Skeletal muscle satellite cell (primary cell): ENCODE measurements around the gene POU6F2.

Source experiments
- H3K27me3 ChIP-seq: 2 replicates; pipeline ENCODE4 v1.7.0; 2013; ENCODE audit warnings: low read length; ENCODE audit not compliant: control insufficient read depth, insufficient read depth
- H3K36me3 ChIP-seq: 2 replicates; pipeline ENCODE4 v1.7.0; 2013; ENCODE audit warnings: mild to moderate bottlenecking, control low read depth, low read length; ENCODE audit not compliant: insufficient read depth
- H3K4me1 ChIP-seq: 2 replicates; pipeline ENCODE4 v1.7.0; 2013; ENCODE audit warnings: low read length; ENCODE audit not compliant: control insufficient read depth, insufficient read depth
- H3K4me2 ChIP-seq: 2 replicates; pipeline ENCODE4 v1.7.0; 2013; ENCODE audit warnings: mild to moderate bottlenecking, low read length
- H3K4me3 ChIP-seq: 2 replicates; pipeline ENCODE4 v1.7.0; 2013; ENCODE audit warnings: low read length
- H3K9ac ChIP-seq: 2 replicates; pipeline ENCODE4 v1.7.0; 2013; ENCODE audit warnings: mild to moderate bottlenecking, low read depth, low read length, moderate library complexity
- H3K9me3 ChIP-seq: replicated peaks from 2 replicates; pipeline ENCODE4 v1.7.0; 2013; ENCODE audit warnings: mild to moderate bottlenecking, control low read depth, low read length

Gene POU6F2

DNA sequence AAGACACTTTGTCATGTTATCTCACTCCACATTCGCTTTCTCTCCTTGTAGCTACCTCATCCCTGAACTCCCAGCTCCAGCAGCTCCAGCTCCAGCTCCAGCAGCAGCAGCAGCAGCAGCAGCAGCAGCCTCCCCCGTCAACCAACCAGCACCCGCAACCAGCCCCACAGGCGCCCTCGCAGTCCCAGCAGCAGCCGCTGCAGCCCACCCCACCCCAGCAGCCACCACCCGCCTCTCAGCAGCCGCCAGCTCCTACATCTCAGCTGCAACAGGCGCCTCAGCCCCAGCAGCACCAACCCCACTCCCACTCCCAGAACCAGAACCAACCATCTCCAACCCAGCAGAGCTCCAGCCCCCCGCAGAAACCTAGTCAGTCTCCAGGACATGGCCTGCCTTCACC is 361.9 kb downstream of the POU6F2 start:
- no peaks in the 10 kb centered on the region for H3K4me1 ChIP-seq
- H3K9me3 ChIP-seq: no peaks in the 10 kb centered on the region
- H3K9ac ChIP-seq: no peak overlapping the region
- no peaks in the 10 kb centered on the region for H3K36me3 ChIP-seq
- H3K4me3 ChIP-seq: no peak overlapping the region
- H3K27me3 ChIP-seq: peaks cover 12% of the 10 kb centered on the region
- H3K4me2 ChIP-seq: no peak overlapping the region

DNA sequence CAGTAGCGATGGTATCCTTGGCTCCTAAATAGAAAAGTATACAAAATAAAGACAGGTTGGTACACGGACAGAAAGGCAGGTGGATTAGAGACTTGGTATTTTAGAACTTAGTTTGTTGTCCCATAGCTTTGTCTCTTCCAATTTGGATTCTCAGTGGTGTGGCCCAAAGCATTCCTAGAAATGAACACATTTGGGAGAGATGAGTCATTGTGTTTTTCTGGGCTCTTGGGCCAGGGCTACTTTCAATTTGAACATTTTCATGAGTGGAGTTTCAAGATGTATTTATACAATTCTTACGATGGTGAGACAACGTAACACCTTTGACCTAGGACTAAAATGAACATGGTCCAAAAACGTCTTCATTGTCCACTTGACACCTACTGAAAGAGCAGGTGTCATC is 363.4 kb downstream of the POU6F2 start:
- Histone ChIP-seq H3K36me3 (no peaks in the 10 kb centered on the region), H3K9ac (no peak overlapping the region), H3K9me3 (no peaks in the 10 kb centered on the region), H3K4me3 (no peak overlapping the region), H3K27me3 (peaks cover 5% of the 10 kb centered on the region), H3K4me2 (no peak overlapping the region), H3K4me1 (no peaks in the 10 kb centered on the region)

DNA sequence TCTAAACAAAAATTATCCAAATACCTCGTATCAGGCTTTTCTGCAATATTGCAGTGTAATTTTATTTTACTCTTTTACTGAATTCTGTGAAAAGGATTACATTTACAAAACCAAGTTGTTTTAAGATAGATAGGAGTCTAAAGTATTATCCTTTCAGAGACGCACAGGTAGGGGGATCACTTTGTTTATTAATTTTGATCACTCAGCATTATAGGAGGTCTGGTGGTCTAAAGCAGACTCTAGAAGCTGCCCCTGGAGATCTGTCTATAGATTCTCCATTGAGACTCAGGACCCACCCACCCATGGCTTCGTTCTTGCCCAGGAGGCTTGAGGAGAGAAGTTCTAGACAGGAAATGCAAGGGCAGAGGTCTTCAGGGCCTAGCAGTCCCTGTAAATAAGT is 365.1 kb downstream of the POU6F2 start:
- H3K4me2 ChIP-seq: no peak overlapping the region
- no peaks in the 10 kb centered on the region for H3K9me3 ChIP-seq
- no peaks in the 10 kb centered on the region for H3K36me3 ChIP-seq
- H3K9ac ChIP-seq: no peak overlapping the region
- no peak overlapping the region for H3K4me3 ChIP-seq
- H3K27me3 ChIP-seq: peaks cover 11% of the 10 kb centered on the region
- H3K4me1 ChIP-seq: no peaks in the 10 kb centered on the region

DNA sequence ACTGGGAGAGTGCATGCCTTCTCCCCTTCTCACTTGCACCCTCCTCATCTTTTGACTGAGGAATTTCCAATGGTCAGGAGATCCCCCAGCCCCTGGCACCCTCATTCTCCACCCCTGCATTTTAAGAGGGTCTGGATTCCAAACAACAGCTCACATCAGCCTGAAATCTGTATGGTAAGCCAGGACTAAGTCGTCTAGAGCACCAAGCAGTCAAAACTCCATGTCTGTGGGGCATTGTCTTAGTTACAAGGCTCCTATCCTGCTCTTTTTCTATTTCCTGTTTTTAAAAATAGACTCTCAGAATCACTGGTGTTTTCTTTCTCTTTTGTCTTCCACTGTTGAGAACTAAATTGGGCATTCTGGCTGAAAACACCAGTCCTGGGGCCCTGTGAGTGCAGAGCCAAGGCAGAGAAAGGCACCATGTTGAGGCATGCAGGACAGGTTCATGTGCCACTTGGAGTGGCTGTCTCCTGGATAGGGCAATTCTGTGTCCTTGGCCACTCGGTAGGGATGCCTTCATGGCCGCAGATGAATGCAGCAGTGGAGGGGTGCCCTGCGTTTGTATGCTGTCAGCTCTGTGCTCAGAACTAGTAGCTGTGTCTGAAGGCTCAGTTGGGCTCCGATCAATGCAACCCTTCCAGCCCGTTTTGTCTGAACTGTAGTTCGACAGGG is 371.9 kb downstream of the POU6F2 start:
- no peaks in the 10 kb centered on the region for H3K4me1 ChIP-seq
- H3K27me3 ChIP-seq: peaks cover 6% of the 10 kb centered on the region
- no peaks in the 10 kb centered on the region for H3K36me3 ChIP-seq
- no peak overlapping the region for H3K4me3 ChIP-seq
- H3K9ac ChIP-seq: no peak overlapping the region
- no peak overlapping the region for H3K4me2 ChIP-seq
- H3K9me3 ChIP-seq: no peaks in the 10 kb centered on the region

DNA sequence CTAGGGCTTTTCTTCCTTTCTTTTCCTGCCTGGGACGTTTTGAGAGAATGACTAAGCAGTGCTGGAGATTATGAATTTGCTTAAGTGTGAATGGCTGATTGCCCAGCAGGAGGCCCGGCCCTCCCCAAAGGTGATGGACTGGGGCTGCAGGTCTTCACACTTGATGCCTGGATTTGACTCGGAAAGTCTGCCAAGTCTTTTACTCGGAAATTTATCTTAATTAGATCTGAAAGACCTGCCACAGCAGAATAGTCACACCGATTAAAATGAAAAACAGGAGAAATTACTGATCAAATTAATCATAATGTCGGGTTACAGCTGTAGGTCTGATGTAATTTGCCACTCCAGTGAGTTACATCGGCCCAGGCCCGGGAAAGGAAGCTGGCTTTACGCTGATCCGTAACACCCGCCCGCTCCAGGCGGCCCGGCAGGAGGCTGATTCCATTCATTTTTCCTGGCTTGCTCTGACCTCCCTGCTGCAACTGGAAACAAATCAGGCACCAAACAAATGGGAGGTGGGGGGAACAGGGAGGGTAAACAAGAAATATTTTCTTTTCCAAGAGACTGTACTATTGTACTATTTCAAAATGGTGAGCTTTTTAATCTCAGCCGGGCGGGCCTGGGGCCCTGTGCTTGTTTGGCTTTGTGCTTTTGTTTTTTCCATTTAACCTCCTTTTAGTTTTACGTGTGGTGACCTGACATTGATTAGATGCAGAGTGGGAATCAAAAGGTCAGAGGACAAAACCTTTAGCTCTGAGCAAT is 376.1 kb downstream of the POU6F2 start:
- H3K9ac ChIP-seq: no peak overlapping the region
- H3K4me3 ChIP-seq: no peak overlapping the region
- no peaks in the 10 kb centered on the region for H3K27me3 ChIP-seq
- H3K9me3 ChIP-seq: no peaks in the 10 kb centered on the region
- H3K4me2 ChIP-seq: no peak overlapping the region
- H3K4me1 ChIP-seq: no peaks in the 10 kb centered on the region
- H3K36me3 ChIP-seq: no peaks in the 10 kb centered on the region

DNA sequence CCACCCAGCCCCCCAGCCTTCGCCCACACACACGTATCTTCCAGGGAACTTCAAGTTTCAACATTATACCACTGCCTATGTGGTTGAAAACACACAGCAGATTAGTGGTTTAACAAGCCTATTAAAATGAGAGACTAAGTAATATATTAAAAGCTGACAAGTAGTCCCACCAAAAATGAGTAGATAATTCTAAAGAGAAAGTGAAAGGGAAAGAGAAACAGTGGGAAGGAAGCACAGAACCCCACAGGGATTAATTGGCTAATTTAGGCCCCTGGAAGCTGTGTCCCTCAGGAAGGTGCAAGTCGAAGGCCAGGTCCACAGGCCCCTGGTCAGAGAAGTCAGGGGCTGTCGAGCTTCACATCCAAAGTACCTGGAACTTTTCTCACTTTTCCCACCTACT is 378.0 kb downstream of the POU6F2 start:
- Histone ChIP-seq H3K4me3 (no peak overlapping the region), H3K27me3 (peaks cover 3% of the 10 kb centered on the region), H3K9ac (no peak overlapping the region), H3K4me1 (no peaks in the 10 kb centered on the region), H3K36me3 (no peaks in the 10 kb centered on the region), H3K9me3 (no peaks in the 10 kb centered on the region), H3K4me2 (no peak overlapping the region)

DNA sequence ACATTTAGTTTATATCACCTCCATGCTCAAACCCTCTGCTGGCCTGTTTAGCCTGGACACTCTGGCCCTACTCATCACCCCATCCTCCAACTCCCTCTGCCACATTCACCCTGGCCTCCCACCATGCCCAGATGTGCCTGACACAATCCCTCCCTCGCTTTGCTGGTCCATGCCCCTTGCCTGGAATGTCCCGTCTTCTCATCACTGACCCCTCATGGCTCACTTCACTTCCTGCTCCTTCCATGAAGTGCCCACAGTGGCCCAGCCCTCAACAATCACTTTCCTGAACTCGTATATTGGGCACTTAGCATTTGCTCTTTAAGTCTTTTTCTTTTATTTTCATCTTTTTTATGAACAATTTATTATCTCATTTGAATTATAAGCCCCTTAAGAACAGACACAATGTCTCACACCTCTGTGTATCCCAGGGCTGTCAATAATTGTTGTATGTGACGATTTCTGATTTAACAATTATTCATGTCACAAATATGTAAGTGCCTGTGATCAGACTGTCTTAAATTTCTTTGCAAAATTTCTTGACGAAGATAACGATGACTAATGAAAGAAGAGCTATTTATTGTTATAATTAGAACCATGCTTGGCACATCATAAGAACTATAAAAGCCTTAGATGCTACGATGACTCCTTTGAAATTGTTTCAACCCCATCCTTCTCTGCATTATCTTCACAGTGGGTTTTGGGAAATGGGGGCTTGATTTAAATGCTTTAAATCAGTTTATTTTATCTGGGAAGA is 378.6 kb downstream of the POU6F2 start:
- Histone ChIP-seq H3K4me3 (no peak overlapping the region), H3K9me3 (no peaks in the 10 kb centered on the region), H3K27me3 (peaks cover 9% of the 10 kb centered on the region), H3K36me3 (no peaks in the 10 kb centered on the region), H3K9ac (no peak overlapping the region), H3K4me2 (no peak overlapping the region), H3K4me1 (no peaks in the 10 kb centered on the region)

DNA sequence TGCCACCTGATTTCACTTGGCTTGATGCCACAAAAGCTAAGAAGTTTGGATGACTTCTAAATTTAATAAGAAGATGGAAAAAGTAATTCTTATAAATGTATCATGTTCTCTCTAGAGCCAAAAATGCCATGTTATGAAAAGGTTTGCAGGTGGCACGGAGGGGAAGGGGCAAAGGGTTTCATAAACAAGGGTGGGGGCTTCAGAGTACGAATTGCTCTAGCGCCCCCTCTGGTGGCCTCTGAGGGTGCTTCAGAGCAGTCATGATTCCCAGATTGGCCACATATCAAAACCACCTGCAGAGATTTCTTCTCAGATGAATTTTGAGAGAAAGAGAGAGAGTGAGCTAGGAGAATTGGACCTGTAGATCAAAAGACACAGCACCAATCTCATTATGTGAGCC is 379.9 kb downstream of the POU6F2 start:
- peaks cover 14% of the 10 kb centered on the region for H3K27me3 ChIP-seq
- H3K4me1 ChIP-seq: no peaks in the 10 kb centered on the region
- no peaks in the 10 kb centered on the region for H3K36me3 ChIP-seq
- no peak overlapping the region for H3K4me3 ChIP-seq
- no peak overlapping the region for H3K9ac ChIP-seq
- no peaks in the 10 kb centered on the region for H3K9me3 ChIP-seq
- no peak overlapping the region for H3K4me2 ChIP-seq

DNA sequence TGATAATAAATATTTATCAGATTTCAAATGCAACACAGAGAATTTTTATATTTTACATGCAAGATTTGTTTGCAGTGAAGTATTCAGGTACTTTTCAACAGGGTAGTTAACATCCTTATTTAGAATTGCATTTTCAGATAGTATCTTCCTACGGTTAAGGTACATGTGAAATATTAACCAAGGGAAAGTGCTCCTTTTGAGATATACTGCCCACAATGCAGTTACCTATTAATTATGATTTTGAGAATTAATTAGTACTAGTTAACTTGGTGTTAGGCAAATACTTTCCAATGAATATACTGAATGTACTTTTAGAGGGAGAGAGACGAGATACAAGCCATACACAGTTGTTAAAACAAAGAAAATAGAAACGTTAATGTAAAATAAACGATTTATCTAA is 382.3 kb downstream of the POU6F2 start:
- Histone ChIP-seq H3K36me3 (no peaks in the 10 kb centered on the region), H3K4me2 (no peak overlapping the region), H3K4me1 (no peaks in the 10 kb centered on the region), H3K9ac (no peak overlapping the region), H3K27me3 (peaks cover 14% of the 10 kb centered on the region), H3K4me3 (no peak overlapping the region), H3K9me3 (no peaks in the 10 kb centered on the region)

DNA sequence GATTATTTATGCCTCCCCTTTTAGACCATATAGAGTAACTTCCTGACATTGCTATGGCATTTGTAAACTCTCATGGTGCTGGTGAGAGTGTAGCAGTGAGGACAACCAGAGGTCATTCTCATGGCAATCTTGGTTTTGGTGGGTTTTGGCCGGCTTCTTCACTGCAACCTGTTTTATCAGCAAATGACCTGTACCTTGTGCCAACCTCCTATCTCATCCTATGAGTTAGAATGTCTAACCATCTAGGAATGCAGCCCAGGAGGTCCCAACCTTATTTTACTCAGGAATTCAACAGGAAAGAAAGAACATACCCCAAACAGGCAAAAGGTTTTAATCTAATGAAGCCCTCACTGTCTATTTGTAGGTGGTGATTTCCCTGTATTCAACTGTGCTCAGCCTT is 383.1 kb downstream of the POU6F2 start:
- H3K4me1 ChIP-seq: no peaks in the 10 kb centered on the region

DNA sequence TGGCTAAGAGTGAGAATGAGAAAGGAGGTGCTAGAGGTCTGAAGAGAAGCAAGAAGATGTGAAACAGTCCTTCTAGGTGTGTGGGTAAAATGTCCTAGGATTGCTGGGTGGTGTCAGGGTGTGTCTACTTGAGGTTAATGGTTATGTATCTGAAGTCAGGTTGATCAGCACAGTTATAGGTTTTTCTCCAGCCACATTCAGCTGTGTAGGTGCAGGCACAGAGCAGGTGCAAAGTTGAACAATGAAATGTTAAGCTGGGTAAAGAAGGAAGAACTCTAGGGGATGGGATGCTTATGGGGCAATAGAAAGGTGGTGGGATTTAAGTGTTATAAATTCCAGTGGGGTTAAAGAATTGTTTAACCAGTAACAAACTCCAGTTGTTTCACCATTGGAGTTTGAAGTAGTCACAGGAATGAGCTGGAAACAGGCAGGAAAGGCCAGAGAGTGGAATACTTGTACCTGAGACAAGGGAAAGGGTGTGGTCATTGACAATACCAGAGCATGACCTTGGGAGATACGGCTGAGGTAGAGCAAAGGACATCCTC is 388.1 kb downstream of the POU6F2 start:
- no peak overlapping the region for H3K4me2 ChIP-seq
- H3K36me3 ChIP-seq: no peaks in the 10 kb centered on the region
- H3K9me3 ChIP-seq: no peaks in the 10 kb centered on the region
- peaks cover 9% of the 10 kb centered on the region for H3K27me3 ChIP-seq
- no peak overlapping the region for H3K4me3 ChIP-seq
- H3K9ac ChIP-seq: no peak overlapping the region
- no peaks in the 10 kb centered on the region for H3K4me1 ChIP-seq

More for the DNA sequence above, 383.1 kb downstream of the POU6F2 start:
- Histone ChIP-seq H3K27me3 (peaks cover 14% of the 10 kb centered on the region), H3K9ac (no peak overlapping the region), H3K4me3 (no peak overlapping the region), H3K9me3 (no peaks in the 10 kb centered on the region), H3K4me2 (no peak overlapping the region), H3K36me3 (no peaks in the 10 kb centered on the region)
